Natural killer cell (primary cell): Measurements from ENCODE around the gene LGALSL. TPM values are rescaled to one million over a fixed set of nuclear protein-coding genes. Genes with fewer than 3 reads are reported as not detected.

Experiments
- ATAC-seq, 3 donors: fragments of 150-1000 bp in 2 of 3; fragments of 200-7000 bp in 1 of 3; cut with Tn5 transposase; 1 replicate in 1 of 3; 2 replicates in 2 of 3; pipeline ENCODE4 v1.10.0; 2021; ENCODE audit warnings: mild to moderate bottlenecking in 2 of 3, moderate library complexity in 2 of 3
- DNase-seq, 2 donors: peaks; one replicate each; pipeline versions ENCODE4 v3.0.0 to v3.0.0-alpha.2; 2013 to 2021; ENCODE audit warnings: mixed read lengths in 1 of 2
- H3K27ac ChIP-seq: one replicate; pipeline ENCODE4 v1.5.1; 2013; ENCODE audit warnings: mild to moderate bottlenecking, low read length
- H3K27me3 ChIP-seq: one replicate; pipeline ENCODE4 v1.6.1; 2013; ENCODE audit warnings: low read length; ENCODE audit not compliant: control insufficient read depth, insufficient read depth
- H3K36me3 ChIP-seq: one replicate; pipeline ENCODE4 v1.6.1; 2013; ENCODE audit warnings: low read length; ENCODE audit not compliant: control insufficient read depth, insufficient read depth
- H3K4me1 ChIP-seq: one replicate; pipeline ENCODE4 v1.6.1; 2013; ENCODE audit warnings: low read length; ENCODE audit not compliant: control insufficient read depth, insufficient read depth
- H3K4me3 ChIP-seq: one replicate; pipeline ENCODE4 v1.5.1; 2013; ENCODE audit warnings: low read length
- H3K9me3 ChIP-seq: one replicate; pipeline ENCODE4 v1.6.1; 2013; ENCODE audit warnings: low read length; ENCODE audit not compliant: control insufficient read depth, insufficient read depth
- H3K27ac Mint-ChIP-seq, 2 donors: one replicate each; pipeline ENCODE4 v1.8.0; 2022; ENCODE audit warnings: mild to moderate bottlenecking in 2 of 2, mixed read lengths in 2 of 2, moderate library complexity in 1 of 2
- H3K27me3 Mint-ChIP-seq, 2 donors: one replicate each; pipeline ENCODE4 v1.8.0; 2022; ENCODE audit warnings: low read depth in 2 of 2, mixed read lengths in 2 of 2
- H3K36me3 Mint-ChIP-seq: one replicate; pipeline ENCODE4 v1.8.0; 2022; ENCODE audit warnings: mixed read lengths
- H3K4me1 Mint-ChIP-seq, 2 donors: one replicate each; pipeline ENCODE4 v1.8.0; 2022; ENCODE audit warnings: mixed read lengths in 2 of 2
- H3K4me3 Mint-ChIP-seq: one replicate; pipeline ENCODE4 v1.8.0; 2022; ENCODE audit warnings: mild to moderate bottlenecking, moderate library complexity, mixed read lengths
- H3K9me3 Mint-ChIP-seq, 2 donors: one replicate each; pipeline ENCODE4 v1.8.0; 2022; ENCODE audit warnings: mixed read lengths in 2 of 2
- CTCF ChIP-seq: fragments of 200-600 bp; IDR thresholded peaks from one replicate; pipeline ENCODE4 v1.8.0; 2022; ENCODE audit warnings: antibody characterized with exemption
- WGBS: methylation state at CpG from one replicate; pipeline ENCODE4 v1.1.7; 2013; ENCODE audit warnings: missing lambda C conversion rate; ENCODE audit not compliant: insufficient coverage; 5-methylcytosine and 5-hydroxymethylcytosine counted together
- intact Hi-C: fragments of 100-400 bp; cut with micrococcal nuclease; formaldehyde crosslinking; loops from one replicate; pipeline ENCODE4 v1.14.2; 2022
- total RNA-seq, 4 donors: library from RNA; stranded (reverse); fragments of 120-200 nt in 1 of 4; gene quantifications; one replicate each; pipeline versions ENCODE4 v1.2.3 to v1.2.4, GENCODE V29; 2013 to 2022

LGALSL gene
- total RNA-seq, 3 donors from 2014 or later (not counting 1 experiment from before 2014, with no cell fraction given): 1.3 to 8.6 (median 2.0) TPM

GRCh38 chr2:64493788-64494187, 39.8 kb downstream of the LGALSL start:
- H3K9me3 ChIP-seq: no peaks in the 10 kb centered on the region
- intact Hi-C loops: no loop called here
- Mint-ChIP-seq H3K27ac (no peak overlapping the region), H3K4me1 (no peaks in the 10 kb centered on the region), H3K4me3 (no peak overlapping the region), H3K36me3 (no peaks in the 10 kb centered on the region), H3K9me3 (no peaks in the 10 kb centered on the region), H3K27me3 (peaks cover 41% of the 10 kb centered on the region in 2 donors)
- H3K27me3 ChIP-seq: peaks cover 3% of the 10 kb centered on the region
- no peaks in the 10 kb centered on the region for H3K4me1 ChIP-seq
- no peaks in the 10 kb centered on the region for H3K36me3 ChIP-seq
- WGBS: 92% methylated on average over 3 of the region's 4 CpGs
- DNase-seq (no peak), ATAC-seq (no peak)
- H3K4me3 ChIP-seq: no peak overlapping the region
- H3K27ac ChIP-seq: no peak overlapping the region
- TF ChIP-seq CTCF: no peak

- ATAC-seq: no peak
- no peak for DNase-seq
- intact Hi-C loops: no loop called here
- H3K9me3 ChIP-seq: no peaks in the 10 kb centered on the region
- H3K36me3 ChIP-seq: no peaks in the 10 kb centered on the region
- peaks cover 3% of the 10 kb centered on the region for H3K27me3 ChIP-seq
- H3K4me1 ChIP-seq: no peaks in the 10 kb centered on the region
- no peak overlapping the region for H3K27ac ChIP-seq
- no peak overlapping the region for H3K27ac Mint-ChIP-seq
- TF ChIP-seq CTCF: no peak
- H3K4me3 Mint-ChIP-seq: no peak overlapping the region
- H3K36me3 Mint-ChIP-seq: no peaks in the 10 kb centered on the region
- H3K27me3 Mint-ChIP-seq: peaks cover 45 to 53% of the 10 kb centered on the region in 2 donors
- no peaks in the 10 kb centered on the region for H3K9me3 Mint-ChIP-seq
- H3K4me3 ChIP-seq: no peak overlapping the region
- WGBS: 89% methylated on average over 1 of the region's 1 CpG
- no peaks in the 10 kb centered on the region for H3K4me1 Mint-ChIP-seq
These were observed 44.5 kb downstream of the LGALSL start for GRCh38 chr2:64498438-64498837.

GRCh38 chr2:64500549-64500948, 46.6 kb downstream of the LGALSL start:
- intact Hi-C loops: no loop called here
- Mint-ChIP-seq H3K27ac (no peak overlapping the region), H3K27me3 (peaks cover 48% of the 10 kb centered on the region in 2 donors), H3K4me1 (no peaks in the 10 kb centered on the region), H3K9me3 (no peaks in the 10 kb centered on the region), H3K36me3 (no peaks in the 10 kb centered on the region), H3K4me3 (no peak overlapping the region)
- no peak for TF ChIP-seq CTCF
- Histone ChIP-seq H3K4me3 (no peak overlapping the region), H3K27ac (no peak overlapping the region), H3K27me3 (no peaks in the 10 kb centered on the region), H3K36me3 (no peaks in the 10 kb centered on the region), H3K9me3 (no peaks in the 10 kb centered on the region), H3K4me1 (no peaks in the 10 kb centered on the region)
- ATAC-seq: no peak
- DNase-seq: no peak
- 87% methylated on average over 5 of the region's 5 CpGs for WGBS

GRCh38 chr2:64501946-64502345, 48.0 kb downstream of the LGALSL start:
- Histone ChIP-seq H3K4me3 (no peak overlapping the region), H3K27ac (no peak overlapping the region), H3K27me3 (no peaks in the 10 kb centered on the region), H3K4me1 (no peaks in the 10 kb centered on the region), H3K36me3 (no peaks in the 10 kb centered on the region), H3K9me3 (no peaks in the 10 kb centered on the region)
- intact Hi-C loops: no loop called here
- DNase-seq (no peak), ATAC-seq (no peak)
- Mint-ChIP-seq H3K36me3 (no peaks in the 10 kb centered on the region), H3K27ac (no peak overlapping the region), H3K4me3 (no peak overlapping the region), H3K27me3 (peaks cover 34 to 41% of the 10 kb centered on the region in 2 donors), H3K4me1 (no peaks in the 10 kb centered on the region), H3K9me3 (no peaks in the 10 kb centered on the region)
- 85% methylated on average over 1 of the region's 1 CpG for WGBS
- TF ChIP-seq CTCF: no peak
